ENCODE results near the gene SRSF5.
"Not testable (repeated sequence)": the region's sequence is repeated elsewhere in the genome, so short reads cannot be mapped to it uniquely, and the experiment has no call there.

SRSF5 gene

DNA sequence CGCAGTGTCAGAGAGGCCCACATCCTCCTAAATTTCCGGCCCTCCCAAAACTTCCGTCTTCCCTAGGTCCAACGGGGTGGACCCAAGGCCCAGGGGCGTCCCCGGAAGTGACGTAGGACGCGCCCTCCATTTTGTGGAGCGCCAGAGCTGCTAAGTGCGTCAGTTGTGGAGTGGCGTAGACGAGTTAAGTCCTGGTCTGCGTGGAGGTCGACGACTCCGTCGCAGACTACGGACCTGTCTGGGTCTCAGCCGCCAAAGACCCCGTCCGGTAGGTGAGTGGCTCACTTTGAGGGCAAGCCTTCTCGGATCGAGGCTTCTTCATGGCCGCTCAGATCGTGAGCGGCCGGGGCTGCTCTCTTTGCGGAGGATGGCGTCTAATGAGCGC, at the start of gene SRSF5:
Gene SRSF5, plus strand, starts transcription at position 159 of the 385 bp plus-strand sequence. CDS start 1,015 bp downstream, outside the sequence.
- peak; percentile 92 for DNase-seq (ENCODE audit: low read depth)

DNA sequence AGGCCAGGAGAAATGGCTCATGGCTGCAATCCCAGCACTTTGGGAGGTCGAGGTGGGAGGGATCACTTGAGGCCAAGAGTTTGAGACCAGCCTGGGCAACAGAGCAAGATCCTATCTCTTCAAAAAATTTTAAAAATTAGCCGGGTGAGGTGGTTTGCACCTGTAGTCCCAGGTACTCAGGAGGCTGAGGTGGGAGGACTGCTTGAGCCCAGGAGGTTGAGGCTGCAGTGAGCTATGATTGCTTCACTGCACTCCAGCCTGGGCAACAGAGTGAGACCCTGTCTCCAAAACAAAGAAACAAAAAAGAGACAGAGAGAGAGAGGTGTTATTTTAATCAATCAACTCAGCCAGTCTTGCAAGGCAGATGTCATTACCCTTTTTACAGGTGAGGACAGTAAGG, 48.3 kb upstream of the SRSF5 start:
- not testable (repeated sequence) for DNase-seq (ENCODE audit: low read depth)

DNA sequence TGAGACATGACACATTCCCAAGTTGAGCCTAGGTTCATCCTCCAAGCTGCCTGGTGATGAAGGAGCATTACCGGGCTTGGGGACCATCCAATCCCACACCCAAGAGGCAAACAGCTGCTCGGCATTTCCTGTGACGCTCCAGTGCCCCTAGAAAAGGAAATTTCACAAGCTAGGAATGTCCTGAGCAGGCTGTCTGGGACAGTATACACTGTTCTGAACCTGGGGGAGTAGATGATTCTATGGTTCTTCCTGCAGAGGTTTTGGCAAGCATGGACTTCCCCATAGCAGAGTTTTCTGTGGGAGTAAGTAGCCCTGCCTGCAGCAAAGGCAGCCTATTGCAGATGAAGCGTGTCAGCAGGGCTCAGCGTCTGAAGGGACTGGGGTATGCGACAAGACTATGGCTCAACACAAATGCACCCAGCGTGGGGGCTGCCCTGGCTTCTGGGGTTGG, 47.4 kb upstream of the SRSF5 start:
- DNase-seq (ENCODE audit: low read depth), result no peak

DNA sequence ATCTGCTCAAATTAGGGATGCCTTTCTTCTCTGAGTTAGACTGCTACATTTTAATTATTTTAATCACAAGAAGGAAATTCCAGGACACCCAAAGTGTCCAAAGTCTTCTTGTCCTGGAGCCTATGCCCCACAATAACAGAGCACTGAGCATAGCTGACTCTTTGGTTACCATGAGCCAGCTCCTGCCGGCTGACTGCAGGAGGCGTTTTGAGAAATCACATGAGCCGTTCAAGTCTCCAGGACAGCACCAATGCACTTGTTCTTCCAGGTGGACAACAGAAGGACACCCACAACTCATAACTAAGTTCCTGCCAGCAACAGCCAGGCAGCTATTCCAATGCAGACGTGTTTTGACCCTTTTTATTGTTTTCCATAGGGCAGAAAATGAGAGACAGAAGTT, 46.0 kb upstream of the SRSF5 start:
- no peak for DNase-seq (ENCODE audit: low read depth)

GRCh38 chr14:69726761-69727511, 40.0 kb upstream of the SRSF5 start:
- DNase-seq (ENCODE audit: low read depth), result peak; percentile 73

DNA sequence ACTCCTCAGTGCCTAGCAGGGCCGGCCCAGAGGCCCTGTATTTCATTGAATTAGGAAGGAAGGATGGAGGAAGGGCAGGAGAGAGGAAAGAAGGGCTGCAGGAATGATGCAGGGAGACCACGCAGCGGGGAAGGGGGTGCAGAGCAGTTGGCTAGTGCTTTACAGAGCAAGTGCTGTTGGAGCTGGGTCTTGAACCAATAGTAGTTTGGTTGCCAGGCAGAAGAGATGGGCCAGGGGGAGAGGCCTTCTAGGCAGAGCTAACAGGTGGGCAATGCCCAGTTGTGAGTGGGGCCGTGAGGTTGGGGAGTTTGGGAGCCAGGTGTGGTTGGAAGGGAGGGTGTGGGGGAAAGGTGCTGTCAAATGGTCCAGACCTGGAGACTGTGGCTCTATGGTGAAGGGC, 39.1 kb upstream of the SRSF5 start:
- no peak for DNase-seq (ENCODE audit: low read depth)

DNA sequence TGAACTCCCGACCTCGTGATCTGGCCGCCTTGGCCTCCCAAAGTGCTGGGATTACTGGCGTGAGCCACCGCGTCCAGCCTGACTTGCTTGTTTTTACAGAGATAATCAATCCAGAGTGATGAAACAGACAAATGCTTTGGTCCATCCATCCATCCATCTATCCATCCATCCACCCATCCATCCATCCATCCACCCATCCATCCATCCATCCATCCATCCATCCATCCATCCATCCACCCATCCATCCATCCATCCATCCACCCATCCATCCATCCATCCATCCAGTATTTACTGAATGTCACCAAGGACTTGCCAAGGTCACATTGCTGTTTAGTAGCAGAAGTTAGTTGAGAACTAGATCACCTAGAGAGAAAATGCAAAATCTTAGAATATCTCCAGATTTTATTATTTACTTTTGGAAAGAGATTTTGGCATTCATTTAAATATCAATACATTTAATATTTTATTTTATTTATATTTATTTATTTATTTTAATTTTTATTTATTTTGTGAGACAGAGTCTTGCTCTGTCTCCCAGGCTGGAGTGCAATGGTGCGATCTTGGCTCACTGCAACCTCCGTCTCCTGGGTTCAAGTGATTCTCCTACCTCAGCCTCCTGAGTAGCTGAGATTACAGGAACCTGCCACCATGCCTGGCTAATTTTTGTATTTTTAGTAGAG, 34.9 kb upstream of the SRSF5 start:
- DNase-seq (ENCODE audit: low read depth), result not testable (repeated sequence)

DNA sequence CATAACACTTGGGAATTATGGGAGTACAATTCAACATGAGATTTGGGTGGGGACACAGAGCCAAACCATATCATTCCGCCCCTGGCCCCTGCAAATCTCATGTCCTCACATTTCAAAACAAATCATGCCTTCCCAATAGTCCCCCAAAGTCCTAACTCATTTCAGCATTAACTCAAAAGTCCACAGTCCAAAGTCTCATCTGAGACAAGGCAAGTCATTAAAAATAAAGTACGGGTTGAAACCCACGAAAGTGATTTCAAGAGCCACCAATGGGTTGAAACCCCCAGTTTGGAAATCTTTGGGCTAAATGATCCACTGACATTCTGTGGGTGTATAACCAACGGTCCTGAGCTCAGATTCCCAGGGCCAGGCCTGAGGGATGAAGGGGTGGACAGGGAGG, 30.5 kb upstream of the SRSF5 start:
- DNase-seq (ENCODE audit: low read depth), result not testable (repeated sequence)

- DNase-seq (ENCODE audit: low read depth), result no peak
These were observed 25.9 kb upstream of the SRSF5 start for GRCh38 chr14:69741055-69741454.

DNA sequence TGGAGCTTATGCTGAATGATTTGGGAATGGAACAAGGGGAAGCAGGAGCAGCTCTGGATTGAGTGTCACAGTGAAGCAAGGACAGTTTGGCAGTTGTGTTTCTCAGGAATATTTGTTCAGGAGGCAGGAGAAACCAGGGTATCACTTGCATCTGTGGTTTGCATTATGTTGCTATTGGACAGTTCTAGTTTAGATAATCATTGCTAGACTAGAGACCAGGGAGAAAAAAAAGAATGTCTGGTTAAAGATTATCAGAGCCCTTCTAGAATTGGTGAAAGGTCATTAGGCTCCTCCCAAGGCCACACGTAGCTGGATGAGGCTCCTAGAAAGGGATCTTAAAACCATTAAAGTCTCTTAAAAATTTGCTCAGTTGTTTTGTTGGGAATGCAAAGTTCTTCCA, 17.0 kb upstream of the SRSF5 start:
- no peak for DNase-seq (ENCODE audit: low read depth)

GRCh38 chr14:69750495-69750894, 16.4 kb upstream of the SRSF5 start:
- DNase-seq (ENCODE audit: low read depth), result no peak

DNA sequence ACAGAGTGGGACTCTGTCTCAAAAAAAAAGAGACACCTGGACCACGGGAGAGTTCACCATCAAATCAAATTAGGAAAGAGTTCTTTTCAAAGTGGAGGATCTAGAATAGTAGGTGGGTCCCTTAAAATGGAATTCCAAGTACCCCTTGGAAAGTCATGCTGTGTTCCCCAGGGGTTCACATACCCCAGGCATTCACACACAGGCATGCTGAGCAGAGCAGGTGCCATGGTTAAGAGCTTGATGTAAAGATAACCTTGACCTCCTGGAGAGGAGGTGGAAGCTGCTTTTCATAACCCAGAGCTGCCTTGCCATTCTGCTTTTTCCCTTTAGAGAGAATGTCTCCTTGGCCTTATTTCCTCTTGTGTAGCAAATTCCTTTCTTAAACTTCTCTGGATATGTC, 14.2 kb upstream of the SRSF5 start:
- no peak for DNase-seq (ENCODE audit: low read depth)

GRCh38 chr14:69753860-69754259, 13.1 kb upstream of the SRSF5 start:
- no peak for DNase-seq (ENCODE audit: low read depth)

DNA sequence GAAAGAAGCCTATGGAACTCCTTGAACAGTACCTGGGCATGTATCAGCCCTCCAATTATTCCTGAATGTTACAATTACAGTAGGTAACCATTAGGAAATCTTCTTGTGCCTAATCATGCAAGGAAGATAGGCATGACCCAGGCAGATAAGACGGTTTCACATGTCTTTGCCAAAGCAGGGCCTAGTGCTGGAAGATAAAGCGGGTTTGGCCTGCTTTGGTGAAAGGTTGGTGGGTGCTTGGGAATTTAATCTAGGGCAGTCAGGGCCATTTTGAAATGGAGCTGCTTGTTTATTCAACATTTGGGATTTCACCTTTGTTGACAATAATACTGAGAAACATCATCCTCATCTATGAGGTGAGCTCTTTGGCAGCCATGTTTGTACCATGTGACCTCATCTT, 12.5 kb upstream of the SRSF5 start:
- no peak for DNase-seq (ENCODE audit: low read depth)

DNA sequence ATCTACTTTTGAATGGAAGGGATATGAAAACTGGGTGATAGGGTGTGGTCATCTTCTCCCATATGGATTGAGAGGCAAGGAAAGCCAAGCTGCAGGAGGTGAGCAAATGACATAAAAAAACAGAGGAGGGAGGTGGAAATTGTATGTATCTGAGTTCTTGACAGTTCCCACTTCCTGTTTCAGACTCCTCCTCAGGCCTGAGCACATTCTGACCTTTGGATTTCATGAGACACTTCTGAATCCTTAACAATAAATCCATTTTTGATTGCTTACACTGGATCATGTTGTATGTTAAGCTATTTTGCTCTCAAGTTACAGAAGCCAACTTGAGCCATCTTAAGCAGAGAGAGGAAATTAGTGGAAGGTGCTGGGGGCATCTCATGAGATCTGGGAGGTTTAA, 11.6 kb upstream of the SRSF5 start:
- DNase-seq (ENCODE audit: low read depth), result no peak

DNA sequence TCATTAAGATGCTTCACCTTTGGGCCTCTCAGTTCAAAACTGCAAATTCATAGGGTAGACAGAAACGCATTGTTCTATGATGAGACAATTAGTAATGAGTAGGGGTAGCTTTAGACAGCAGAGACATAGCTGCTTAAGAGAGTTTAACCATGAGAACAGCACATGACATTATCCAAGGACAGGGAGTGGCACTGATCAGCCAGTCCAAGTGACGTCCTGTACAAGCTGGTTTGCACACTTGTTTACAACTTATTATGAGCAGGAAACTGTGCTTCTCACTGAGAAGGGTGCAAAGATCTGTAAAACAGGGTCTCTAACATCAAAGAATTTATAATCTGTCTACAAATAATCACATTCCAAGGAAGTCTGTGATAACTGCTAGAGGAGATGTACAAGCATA, 11.2 kb upstream of the SRSF5 start:
- DNase-seq (ENCODE audit: low read depth), result no peak

DNA sequence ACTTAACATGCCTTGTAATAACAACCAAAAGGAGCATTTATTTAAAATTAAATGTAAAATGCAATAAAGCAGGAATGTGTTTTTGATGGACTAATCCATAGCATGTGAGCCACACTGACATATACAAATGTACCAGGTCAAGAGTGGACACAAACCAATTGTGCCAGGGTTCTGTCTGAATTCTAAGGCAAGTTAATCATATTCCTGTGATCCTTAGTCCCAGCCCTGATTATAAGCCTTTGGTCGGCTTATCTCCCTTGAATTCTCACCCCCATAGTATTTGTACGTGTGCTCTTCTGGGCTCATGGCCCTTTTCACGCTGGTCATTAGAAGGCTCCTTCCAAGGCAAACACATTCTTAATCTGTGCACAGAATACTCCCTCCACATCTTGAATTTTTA, 10.6 kb upstream of the SRSF5 start:
- no peak for DNase-seq (ENCODE audit: low read depth)

GRCh38 chr14:69760810-69761209, 6.1 kb upstream of the SRSF5 start:
- DNase-seq (ENCODE audit: low read depth), result no peak

DNA sequence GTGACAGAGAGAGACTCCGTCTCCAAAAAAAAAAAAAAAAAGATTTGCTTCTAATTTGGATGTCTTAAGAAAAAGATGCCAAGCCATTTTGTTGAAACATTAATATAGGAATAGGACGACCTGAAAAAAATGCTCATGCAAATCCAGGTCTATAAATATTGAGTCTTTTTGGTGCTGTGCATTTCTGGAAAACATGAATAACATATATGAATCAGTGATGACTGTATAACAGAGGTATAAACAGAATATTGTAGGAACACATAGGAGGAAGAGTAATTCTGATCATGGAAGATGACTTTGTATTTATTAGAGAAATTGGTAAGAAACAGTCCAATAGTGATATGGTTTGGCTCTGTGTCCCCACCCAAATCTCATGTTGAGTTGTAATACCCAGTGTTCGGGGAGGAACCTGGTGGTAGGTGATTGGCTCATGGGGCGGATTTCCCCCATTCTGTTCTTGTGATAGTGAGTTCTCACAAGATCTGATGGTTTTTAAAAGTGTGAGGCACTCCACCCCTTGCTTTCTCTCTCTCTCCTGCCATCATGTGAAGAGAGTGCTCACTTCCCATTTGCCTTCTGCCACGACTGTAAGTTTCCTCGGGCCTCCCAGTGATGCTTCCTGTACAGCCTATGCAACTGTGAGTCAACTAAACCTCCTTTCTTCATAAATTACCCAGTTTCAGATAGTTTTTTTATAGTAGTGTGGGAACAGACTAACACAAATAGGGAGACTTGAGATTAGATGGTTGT, 3.0 kb upstream of the SRSF5 start:
- DNase-seq (ENCODE audit: low read depth), result no peak

- peak; percentile 85 for DNase-seq (ENCODE audit: low read depth)
These were observed 542 bp downstream of the SRSF5 start for GRCh38 chr14:69767369-69767999.

DNA sequence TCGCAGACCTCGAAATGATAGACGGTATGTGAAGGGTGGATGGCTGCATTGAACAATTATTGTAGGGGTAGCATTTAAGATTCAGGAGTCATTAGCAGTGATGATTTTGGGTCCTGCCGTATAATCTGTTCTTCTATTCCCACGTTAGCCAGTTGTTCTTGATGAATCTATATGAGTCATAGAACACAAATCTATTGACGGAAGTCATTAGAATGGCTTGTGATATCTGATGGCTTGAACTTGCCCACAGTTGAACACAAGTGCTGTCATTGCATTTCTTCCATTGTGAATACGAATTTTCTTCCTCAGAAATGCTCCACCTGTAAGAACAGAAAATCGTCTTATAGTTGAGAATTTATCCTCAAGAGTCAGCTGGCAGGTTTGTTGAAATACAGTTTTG, 1.9 kb downstream of the SRSF5 start:
- no peak for DNase-seq (ENCODE audit: low read depth)

DNA sequence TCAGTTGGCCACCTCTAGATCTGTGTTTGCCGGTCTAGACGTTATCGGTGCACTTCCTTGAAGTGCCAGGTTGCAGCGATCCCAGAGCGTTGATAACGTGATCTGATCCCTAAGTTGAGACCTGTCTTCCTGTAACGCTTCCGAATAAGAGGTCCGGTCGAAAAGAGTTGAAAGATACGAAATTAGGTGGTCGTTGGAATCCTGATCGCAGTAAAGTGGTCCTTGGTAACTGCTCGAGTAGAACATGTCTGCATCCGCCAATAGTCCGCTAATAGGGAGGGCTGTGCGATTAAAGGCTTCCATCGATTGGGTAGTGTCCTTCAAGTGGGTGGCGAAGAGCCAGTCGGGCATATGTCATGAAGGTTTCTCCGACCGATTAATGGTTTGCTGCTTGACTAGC, 2.7 kb downstream of the SRSF5 start:
- no peak for DNase-seq (ENCODE audit: low read depth)

DNA sequence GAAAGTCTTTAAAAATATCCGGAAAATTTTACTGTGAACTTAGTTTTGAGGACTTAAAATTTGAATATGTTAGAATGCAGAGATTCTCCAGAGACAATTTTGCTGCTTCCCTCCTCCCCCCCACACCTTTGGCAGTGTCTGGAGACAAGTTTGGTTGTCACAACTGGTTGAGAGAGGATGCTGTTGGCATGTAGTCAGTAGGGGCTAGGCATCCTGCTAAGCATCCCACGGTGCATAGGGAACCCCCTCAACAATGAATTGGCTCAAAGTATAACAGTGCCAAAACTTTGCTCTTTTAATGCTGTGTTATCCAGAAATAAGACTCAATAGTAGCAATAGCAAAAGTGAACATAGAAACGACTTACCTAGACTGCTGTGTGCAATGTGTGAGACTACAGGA, 3.6 kb downstream of the SRSF5 start:
- DNase-seq (ENCODE audit: low read depth), result no peak

Measured in activated gamma-delta T cell treated with anti-CD3 and anti-CD28 coated beads, Interleukin-2, amount 50 U/mL, for 16 hours (primary cell).